CD4-positive, alpha-beta memory T cell (primary cell): ENCODE measurements around the gene CTTNBP2NL. TPM values are rescaled to one million over a fixed set of nuclear protein-coding genes. Genes with fewer than 3 reads are reported as not detected.
"Not testable (repeated sequence)": the region's sequence is repeated elsewhere in the genome, so short reads cannot be mapped to it uniquely, and the experiment has no call there.

Experiments
- CTCF ChIA-PET: fragments of 350-600 bp; sonication (Branson Sonifier 250); formaldehyde crosslinking; loops from one replicate; lab custom pipeline; 2021; ENCODE audit warnings: inconsistent platforms; ENCODE audit not compliant: partially characterized antibody; lab: Charles Lee
- POLR2A ChIA-PET: fragments of 350-600 bp; sonication (Branson Sonifier 250); formaldehyde crosslinking; loops from one replicate; lab custom pipeline; 2021; ENCODE audit not compliant: partially characterized antibody; lab: Charles Lee
- DNase-seq, 5 donors: peaks; one replicate each; pipeline versions ENCODE4 v3.0.0 to v3.0.0-alpha.2; 2020 to 2022; ENCODE audit warnings: mixed read lengths in 1 of 5
- H3K27ac ChIP-seq: one replicate; pipeline ENCODE4 v1.7.0; 2013; ENCODE audit warnings: low read depth, low read length
- H3K27me3 ChIP-seq: 2 replicates; pipeline ENCODE4 v1.7.0; 2013; ENCODE audit warnings: mild to moderate bottlenecking, low read length, moderate library complexity; ENCODE audit not compliant: insufficient read depth
- H3K36me3 ChIP-seq: 2 replicates; pipeline ENCODE4 v1.7.0; 2013; ENCODE audit warnings: mild to moderate bottlenecking, low read length, moderate library complexity; ENCODE audit not compliant: insufficient read depth
- H3K4me1 ChIP-seq: 2 replicates; pipeline ENCODE4 v1.7.0; 2013; ENCODE audit warnings: mild to moderate bottlenecking, low read length, moderate library complexity; ENCODE audit not compliant: insufficient read depth
- H3K4me3 ChIP-seq, 2 donors: one replicate each; pipeline ENCODE4 v1.7.0; 2013; ENCODE audit warnings: low read length in 2 of 2, mild to moderate bottlenecking in 1 of 2
- H3K9me3 ChIP-seq, 2 donors: one replicate each; pipeline ENCODE4 v1.7.0; 2013; ENCODE audit warnings: low read length in 2 of 2, control low read depth in 1 of 2; ENCODE audit not compliant: control insufficient read depth in 1 of 2
- H3K27ac Mint-ChIP-seq, 7 donors: one replicate each; pipeline ENCODE4 v1.8.0; 2020 to 2021; ENCODE audit warnings: mixed read lengths in 7 of 7, mild to moderate bottlenecking in 6 of 7, inconsistent platforms in 3 of 7, moderate library complexity in 3 of 7
- H3K27me3 Mint-ChIP-seq, 2 donors: one replicate each; pipeline ENCODE4 v1.8.0; 2020 to 2021; ENCODE audit warnings: mixed read lengths in 2 of 2
- H3K36me3 Mint-ChIP-seq, 2 donors: one replicate each; pipeline ENCODE4 v1.8.0; 2020 to 2021; ENCODE audit warnings: mixed read lengths in 2 of 2, inconsistent platforms in 1 of 2, mild to moderate bottlenecking in 1 of 2
- H3K4me1 Mint-ChIP-seq, 4 donors: one replicate each; pipeline ENCODE4 v1.8.0; 2020 to 2021; ENCODE audit warnings: mixed read lengths in 4 of 4, mild to moderate bottlenecking in 1 of 4
- H3K4me3 Mint-ChIP-seq, 8 donors: one replicate each; pipeline ENCODE4 v1.8.0; 2020 to 2021; ENCODE audit warnings: mixed read lengths in 8 of 8, mild to moderate bottlenecking in 7 of 8, moderate library complexity in 6 of 8, inconsistent platforms in 3 of 8
- H3K9me3 Mint-ChIP-seq, 8 donors: one replicate each; pipeline ENCODE4 v1.8.0; 2020 to 2021; ENCODE audit warnings: mixed read lengths in 8 of 8, mild to moderate bottlenecking in 5 of 8, inconsistent platforms in 3 of 8, moderate library complexity in 1 of 8
- intact Hi-C: fragments of 100-400 bp; cut with micrococcal nuclease; formaldehyde crosslinking; loops from one replicate; pipeline ENCODE4 v1.15.1; 2023
- polyA plus RNA-seq, 2 donors: library from polyadenylated mRNA; unstranded; fragments of 300-500 nt; fragmentation: Illumina TruSeq; gene quantifications; one replicate each; pipeline ENCODE4 v1.2.3, GENCODE V29; 2021
- total RNA-seq, 2 experiments: library from RNA; stranded (reverse); gene quantifications; one replicate each; pipeline ENCODE4 v1.2.3, GENCODE V29; 2021

CTTNBP2NL gene
- total and polyA plus RNA-seq, 4 experiments from 2014 or later = 0.24 to 0.84 (median 0.47) TPM; not detected in 1

- H3K4me1 ChIP-seq, H3K4me1 Mint-ChIP-seq, H3K27ac Mint-ChIP-seq, H3K4me3 Mint-ChIP-seq, H3K4me3 ChIP-seq, CTCF ChIA-PET, H3K36me3 ChIP-seq, H3K27ac ChIP-seq, DNase-seq, H3K9me3 Mint-ChIP-seq, H3K36me3 Mint-ChIP-seq, POLR2A ChIA-PET, H3K9me3 ChIP-seq, H3K27me3 ChIP-seq, intact Hi-C loops: not testable (repeated sequence)
- H3K27me3 Mint-ChIP-seq = peaks cover 12 to 20% of the 10 kb centered on the region in 2 donors
Observed at GRCh38 chr1:112438156-112438555, 42.1 kb downstream of the CTTNBP2NL start.

GRCh38 chr1:112439592-112439991 lies 43.6 kb downstream of the CTTNBP2NL start:
- ChIA-PET CTCF (interaction anchor here (0.6 kb wide), 1 partner anchor 1082 kb away, joined by 3 read pairs; no protein-coding TSS in a partner anchor), POLR2A (no interaction called here)
- no peak overlapping the region for H3K27ac Mint-ChIP-seq
- no peak overlapping the region for H3K27ac ChIP-seq
- no peaks in the 10 kb centered on the region for H3K36me3 ChIP-seq
- intact Hi-C loops = no loop called here
- no peak overlapping the region for H3K4me3 ChIP-seq
- no peaks in the 10 kb centered on the region for H3K4me1 Mint-ChIP-seq
- H3K4me3 Mint-ChIP-seq = no peak overlapping the region
- no peaks in the 10 kb centered on the region for H3K4me1 ChIP-seq
- H3K36me3 Mint-ChIP-seq = no peaks in the 10 kb centered on the region
- no peaks in the 10 kb centered on the region for H3K27me3 ChIP-seq
- H3K27me3 Mint-ChIP-seq = peaks cover 9 to 20% of the 10 kb centered on the region in 2 donors
- no peaks in the 10 kb centered on the region for H3K9me3 ChIP-seq
- peaks cover 0 to 3% (median 0%) of the 10 kb centered on the region in 8 donors for H3K9me3 Mint-ChIP-seq
- no peak for DNase-seq

GRCh38 chr1:112440574-112440973 lies 44.6 kb downstream of the CTTNBP2NL start:
- no peaks in the 10 kb centered on the region for H3K4me1 ChIP-seq
- no peaks in the 10 kb centered on the region for H3K27me3 ChIP-seq
- Mint-ChIP-seq H3K27ac (no peak overlapping the region), H3K27me3 (peaks cover 9 to 20% of the 10 kb centered on the region in 2 donors), H3K4me1 (no peaks in the 10 kb centered on the region), H3K36me3 (no peaks in the 10 kb centered on the region), H3K9me3 (peaks cover 0 to 3% (median 0%) of the 10 kb centered on the region in 8 donors), H3K4me3 (no peak overlapping the region)
- no peak overlapping the region for H3K27ac ChIP-seq
- ChIA-PET CTCF (no interaction called here), POLR2A (no interaction called here)
- no peak for DNase-seq
- no peaks in the 10 kb centered on the region for H3K9me3 ChIP-seq
- no peak overlapping the region for H3K4me3 ChIP-seq
- H3K36me3 ChIP-seq = no peaks in the 10 kb centered on the region
- intact Hi-C loops = no loop called here

- Mint-ChIP-seq H3K4me1 (no peaks in the 10 kb centered on the region), H3K36me3 (no peaks in the 10 kb centered on the region), H3K27me3 (peaks cover 1 to 8% of the 10 kb centered on the region in 2 donors), H3K4me3 (no peak overlapping the region), H3K9me3 (no peaks in the 10 kb centered on the region), H3K27ac (no peak overlapping the region)
- DNase-seq = no peak
- Histone ChIP-seq H3K27ac (no peak overlapping the region), H3K27me3 (no peaks in the 10 kb centered on the region), H3K36me3 (no peaks in the 10 kb centered on the region), H3K9me3 (no peaks in the 10 kb centered on the region), H3K4me1 (no peaks in the 10 kb centered on the region), H3K4me3 (no peak overlapping the region)
- ChIA-PET CTCF (interaction anchor here (1.0 kb wide), 1 partner anchor 23 kb away, joined by 3 read pairs; no protein-coding TSS in a partner anchor), POLR2A (no interaction called here)
- intact Hi-C loops = no loop called here
Observed at GRCh38 chr1:112444269-112444668, 48.3 kb downstream of the CTTNBP2NL start.

- POLR2A ChIA-PET = no interaction called here
- intact Hi-C loops = no loop called here
- no peaks in the 10 kb centered on the region for H3K9me3 Mint-ChIP-seq
Observed at GRCh38 chr1:112445596-112445995, 49.6 kb downstream of the CTTNBP2NL start.

GRCh38 chr1:112446411-112446810 lies 50.4 kb downstream of the CTTNBP2NL start:
- H3K4me1 ChIP-seq = no peaks in the 10 kb centered on the region
- ChIA-PET CTCF (interaction anchor here (0.6 to 1.9 kb wide), 5 partner anchors 16 to 171 kb away, joined by 3 to 10 read pairs (median 4); no protein-coding TSS in a partner anchor), POLR2A (no interaction called here)
- no peak overlapping the region for H3K27ac Mint-ChIP-seq
- H3K4me3 ChIP-seq = no peak overlapping the region
- no peak overlapping the region for H3K27ac ChIP-seq
- H3K9me3 ChIP-seq = no peaks in the 10 kb centered on the region
- no peaks in the 10 kb centered on the region for H3K9me3 Mint-ChIP-seq
- H3K27me3 ChIP-seq = no peaks in the 10 kb centered on the region
- H3K36me3 ChIP-seq = no peaks in the 10 kb centered on the region
- no peak overlapping the region for H3K4me3 Mint-ChIP-seq
- intact Hi-C loops = no loop called here
- no peaks in the 10 kb centered on the region for H3K36me3 Mint-ChIP-seq
- peaks cover 1 to 4% of the 10 kb centered on the region in 2 donors for H3K27me3 Mint-ChIP-seq
- no peak for DNase-seq
- H3K4me1 Mint-ChIP-seq = no peaks in the 10 kb centered on the region

More at GRCh38 chr1:112445596-112445995, 49.6 kb downstream of the CTTNBP2NL start:
- Histone ChIP-seq H3K9me3 (no peaks in the 10 kb centered on the region), H3K4me1 (no peaks in the 10 kb centered on the region), H3K27me3 (no peaks in the 10 kb centered on the region), H3K36me3 (no peaks in the 10 kb centered on the region), H3K27ac (no peak overlapping the region), H3K4me3 (no peak overlapping the region)
- H3K4me1 Mint-ChIP-seq = no peaks in the 10 kb centered on the region
- no peak overlapping the region for H3K4me3 Mint-ChIP-seq
- H3K27me3 Mint-ChIP-seq = peaks cover 1 to 8% of the 10 kb centered on the region in 2 donors
- CTCF ChIA-PET = interaction anchor here (1.0 to 1.9 kb wide), 3 partner anchors 17 to 56 kb away, joined by 3 to 10 read pairs (median 4); no protein-coding TSS in a partner anchor
- H3K27ac Mint-ChIP-seq = no peak overlapping the region
- DNase-seq = no peak
- H3K36me3 Mint-ChIP-seq = no peaks in the 10 kb centered on the region

GRCh38 chr1:112448904-112449629 lies 53.1 kb downstream of the CTTNBP2NL start:
- no peaks in the 10 kb centered on the region for H3K9me3 Mint-ChIP-seq
- DNase-seq = no peak
- Histone ChIP-seq H3K9me3 (no peaks in the 10 kb centered on the region), H3K4me3 (no peak overlapping the region), H3K27ac (no peak overlapping the region), H3K27me3 (no peaks in the 10 kb centered on the region), H3K4me1 (no peaks in the 10 kb centered on the region), H3K36me3 (no peaks in the 10 kb centered on the region)
- intact Hi-C loops = no loop called here
- no peaks in the 10 kb centered on the region for H3K4me1 Mint-ChIP-seq
- no peaks in the 10 kb centered on the region for H3K36me3 Mint-ChIP-seq
- CTCF ChIA-PET = no interaction called here
- peaks cover 0 to 3% of the 10 kb centered on the region in 2 donors for H3K27me3 Mint-ChIP-seq
- POLR2A ChIA-PET = no interaction called here
- H3K27ac Mint-ChIP-seq = no peak overlapping the region
- no peak overlapping the region for H3K4me3 Mint-ChIP-seq
